Stimulated activated CD4-positive, alpha-beta T cell treated with anti-CD3 and anti-CD28 coated beads, Interleukin-4, amount 100 ng/mL, for 4 hours (primary cell): ENCODE measurements around the gene USP24.
"Not testable (repeated sequence)": the region's sequence is repeated elsewhere in the genome, so short reads cannot be mapped to it uniquely, and the experiment has no call there.

Experiments
- DNase-seq, 2 experiments: peaks; one replicate each; pipeline ENCODE4 v3.0.0-alpha.2; 2020

USP24 gene

GRCh38 chr1:55049914-55050278, 165.3 kb downstream of the USP24 start:
- no peak for DNase-seq

GRCh38 chr1:55049271-55049913, 165.8 kb downstream of the USP24 start:
- DNase-seq = no peak

- DNase-seq = no peak
Measured at GRCh38 chr1:55048453-55049270, 166.5 kb downstream of the USP24 start.

GRCh38 chr1:55047611-55048010, 167.6 kb downstream of the USP24 start:
- DNase-seq = no peak

- no peak for DNase-seq
Measured at GRCh38 chr1:55046871-55047270, 168.3 kb downstream of the USP24 start.

- no peak for DNase-seq
Measured at GRCh38 chr1:55045430-55045829, 169.7 kb downstream of the USP24 start.

- no peak for DNase-seq
Measured at GRCh38 chr1:55044617-55045397, 170.4 kb downstream of the USP24 start.

- DNase-seq = no peak
Measured at GRCh38 chr1:55043726-55044125, 171.4 kb downstream of the USP24 start.

- no peak for DNase-seq
Measured at GRCh38 chr1:55043011-55043410, 172.2 kb downstream of the USP24 start.

GRCh38 chr1:55041613-55042012, 173.6 kb downstream of the USP24 start:
- no peak for DNase-seq

- DNase-seq = no peak
Measured at GRCh38 chr1:55040933-55041494, 174.2 kb downstream of the USP24 start.

- no peak for DNase-seq
Measured at GRCh38 chr1:55040083-55040932, 174.9 kb downstream of the USP24 start.

GRCh38 chr1:55039342-55040082, 175.7 kb downstream of the USP24 start, which contains the start of gene PCSK9:
Gene PCSK9 (plus strand): TSS chr1:55039548. CDS start chr1:55039838, 290 bp downstream.
- DNase-seq = no peak

GRCh38 chr1:55038974-55039341, 176.2 kb downstream of the USP24 start:
- DNase-seq = no peak

- no peak for DNase-seq
Measured at GRCh38 chr1:55038552-55038838, 176.7 kb downstream of the USP24 start.

- DNase-seq = no peak
Measured at GRCh38 chr1:55037733-55038551, 177.2 kb downstream of the USP24 start.

- DNase-seq = no peak
Measured at GRCh38 chr1:55035904-55036303, 179.3 kb downstream of the USP24 start.

- DNase-seq = no peak
Measured at GRCh38 chr1:55034476-55035133, 180.6 kb downstream of the USP24 start.

GRCh38 chr1:55033265-55033614, 181.9 kb downstream of the USP24 start:
- no peak for DNase-seq

- DNase-seq = not testable (repeated sequence)
Measured at GRCh38 chr1:55031098-55031497, 184.1 kb downstream of the USP24 start.
